ENCODE data around the gene ACVR1C. TPM values are rescaled to one million over a fixed set of nuclear protein-coding genes. Genes with fewer than 3 reads are reported as not detected.

ACVR1C gene
- total and polyA plus RNA-seq, 2 of the 8 experiments (the other 6 are each of a cell fraction or from before 2014, with no cell fraction given), result 0.21 to 0.52 TPM

GRCh38 chr2:157528963-157529751 is 99.5 kb downstream of the ACVR1C start (continued):
- TF ChIP-seq KDM1A (IDR thresholded peaks at IDR 0.05; ENCODE audit: borderline replicate concordance, low read length), result no peak
- TF ChIP-seq PHF8 (conservative IDR thresholded peaks at IDR 0.05; ENCODE audit: low read depth, low read length), result no peak

All from H1 (cell line).